HG03342 (cell line): Measurements from ENCODE around the gene CLIC3.

Source experiments
- ATAC-seq: cut with Tn5 transposase; IDR thresholded peaks from one replicate; pipeline ENCODE4 v1.9.1; 2021; ENCODE audit warnings: mild to moderate bottlenecking, moderate library complexity; ENCODE audit not compliant: unreplicated experiment

CLIC3 gene

GRCh38 chr9:136968333-136969127 lies 27.8 kb downstream of the CLIC3 start:
- ATAC-seq = no peak

- ATAC-seq = no peak
Observed at GRCh38 chr9:136965771-136966484, 30.4 kb downstream of the CLIC3 start.

- no peak for ATAC-seq
Observed at GRCh38 chr9:136964833-136965422, 31.4 kb downstream of the CLIC3 start.

- no peak for ATAC-seq
Observed at GRCh38 chr9:136964171-136964689, 32.1 kb downstream of the CLIC3 start.

- no peak for ATAC-seq
Observed at GRCh38 chr9:136963751-136964150, 32.6 kb downstream of the CLIC3 start.

- ATAC-seq = no peak
Observed at GRCh38 chr9:136963341-136963740, 33.0 kb downstream of the CLIC3 start.

GRCh38 chr9:136962701-136963248 lies 33.6 kb downstream of the CLIC3 start:
- ATAC-seq = no peak

- no peak for ATAC-seq
Observed at GRCh38 chr9:136962163-136962562, 34.2 kb downstream of the CLIC3 start.

GRCh38 chr9:136961279-136962065 lies 34.9 kb downstream of the CLIC3 start:
- no peak for ATAC-seq

- no peak for ATAC-seq
Observed at GRCh38 chr9:136960938-136961275, 35.5 kb downstream of the CLIC3 start.

- ATAC-seq = no peak
Observed at GRCh38 chr9:136960212-136960937, 36.0 kb downstream of the CLIC3 start.

GRCh38 chr9:136958898-136959850 lies 37.2 kb downstream of the CLIC3 start:
- no peak for ATAC-seq

- ATAC-seq = no peak
Observed at GRCh38 chr9:136958473-136958872, 37.9 kb downstream of the CLIC3 start.

- ATAC-seq = no peak
Observed at GRCh38 chr9:136957901-136958300, 38.5 kb downstream of the CLIC3 start.

- no peak for ATAC-seq
Observed at GRCh38 chr9:136957461-136957860, 38.9 kb downstream of the CLIC3 start.

- ATAC-seq = no peak
Observed at GRCh38 chr9:136956604-136957003, 39.8 kb downstream of the CLIC3 start.

- ATAC-seq = no peak
Observed at GRCh38 chr9:136955943-136956335, 40.4 kb downstream of the CLIC3 start.

- no peak for ATAC-seq
Observed at GRCh38 chr9:136955202-136955942, 41.0 kb downstream of the CLIC3 start.
